Adrenal gland (tissue), 12 donors: ENCODE measurements around the gene NXNL2. TPM values are rescaled to one million over a fixed set of nuclear protein-coding genes. Genes with fewer than 3 reads are reported as not detected.

Source experiments
- DNase-seq, 7 donors: peaks; one replicate each; pipeline ENCODE4 v3.0.0-alpha.2; 2019 to 2020
- H3K27ac ChIP-seq, 5 donors: fragments of 200-600 bp; sonication (generic) in 4 of 5; 1 replicate in 3 of 5; 2 replicates in 2 of 5; pipeline versions ENCODE4 v1.5.1 to v1.8.0; 2016 to 2020; ENCODE audit warnings: mild to moderate bottlenecking in 1 of 5
- H3K27me3 ChIP-seq: fragments of 200-600 bp; 2 replicates; pipeline ENCODE4 v1.8.0; 2021
- H3K36me3 ChIP-seq, 2 donors: fragments of 200-600 bp; replicated peaks in 1 of 2; 1 replicate in 1 of 2; 2 replicates in 1 of 2; pipeline versions ENCODE4 v1.5.1 to v1.8.0; 2018 to 2022
- H3K4me1 ChIP-seq, 2 donors: fragments of 200-600 bp; replicated peaks in 1 of 2; 1 replicate in 1 of 2; 2 replicates in 1 of 2; pipeline versions ENCODE4 v1.5.1 to v1.8.0; 2018 to 2021
- H3K4me3 ChIP-seq, 4 donors: fragments of 200-600 bp; sonication (generic) in 3 of 4; one replicate each; pipeline ENCODE4 v1.5.1; 2016 to 2018
- H3K9me3 ChIP-seq, 3 donors: fragments of 200-600 bp; sonication (generic) in 1 of 3; replicated peaks in 1 of 3; 1 replicate in 2 of 3; 2 replicates in 1 of 3; pipeline versions ENCODE4 v1.5.1 to v1.8.0; 2016 to 2021
- CTCF ChIP-seq, 6 experiments: fragments of 450-650 bp in 4 of 6; fragments of 200-600 bp in 2 of 6; sonication (generic) in 1 of 6; IDR thresholded peaks; 1 replicate in 5 of 6; 2 replicates in 1 of 6; pipeline versions ENCODE4 v1.5.1 to v1.8.0; 2016 to 2021; ENCODE audit warnings: antibody characterized with exemption in 6 of 6, mild to moderate bottlenecking in 2 of 6, moderate library complexity in 1 of 6
- POLR2A ChIP-seq, 2 donors: fragments of 450-650 bp; IDR thresholded peaks; one replicate each; pipeline ENCODE4 v1.6.1; 2017; ENCODE audit warnings: antibody characterized with exemption in 2 of 2, mild to moderate bottlenecking in 2 of 2, moderate library complexity in 1 of 2
- WGBS, 4 donors: extraction: QIAGEN DNeasy Blood & Tissue Kit in 2 of 4; methylation state at CpG; one replicate each; pipeline versions ENCODE4 v1.1.5 to v1.1.7; 2013 to 2017; 5-methylcytosine and 5-hydroxymethylcytosine counted together
- intact Hi-C, 2 donors: fragments of 100-400 bp; cut with DNase I; formaldehyde crosslinking; loops; one replicate each; pipeline versions ENCODE4 v1.14.1 to v1.15.0; 2022 to 2023
- polyA plus RNA-seq, 3 donors: library from polyadenylated mRNA; stranded (reverse); fragments of 200-250 nt in 2 of 3; fragments of 350-450 nt in 1 of 3; fragmentation: Illumina TruSeq in 1 of 3; extraction: RNeasy Lipid Tissue Mini Kit (QIAGEN cat#74804) in 1 of 3; gene quantifications; one replicate each; pipeline ENCODE4 v1.2.3, GENCODE V29; 2013 to 2014
- total RNA-seq, 9 donors: library from RNA; depleted of rRNA in 4 of 9; stranded (reverse); fragments of >200 nt in 4 of 9; fragments of 120-200 nt in 1 of 9; fragmentation: NEBNext Ultra II Directional in 1 of 9; extraction: Animal tissue kit (Norgen Biotek cat#: 25700) in 1 of 9; gene quantifications; one replicate each; pipeline versions ENCODE4 v1.1.0 to v1.2.4, GENCODE V29; 2013 to 2023
- donor health status: healthy with polysubstance abuse.
- donor health status: Bipolar disorder and iron deficiency.
- donor health status: DM: yes; HTN: yes; CAD: no.
- donor health status: DM: no; HTN: no; CAD: no.
- donor health status: DM: no; HTN: no; CAD: no.
- donor health status: DM: yes; HTN: yes; CAD: no.

The NXNL2 gene
- total and polyA plus RNA-seq, 12 donors, result 0.20 to 0.57 (median 0.41) TPM; not detected in 8

GRCh38 chr9:88503845-88504764 lies 30.9 kb upstream of the NXNL2 start:
- intact Hi-C loops, result no loop called here
- TF ChIP-seq POLR2A (IDR thresholded peaks at IDR 0.05) (no peak), CTCF (IDR thresholded peaks at IDR 0.05) (no peak)
- no peak overlapping the region for H3K4me3 ChIP-seq
- H3K27me3 ChIP-seq, result no peaks in the 10 kb centered on the region
- no peak for DNase-seq
- no peaks in the 10 kb centered on the region for H3K36me3 ChIP-seq
- 94 to 98% (median 96%) methylated on average over 13 to 17 of the region's 17 CpGs for WGBS, 4 donors
- no peaks in the 10 kb centered on the region for H3K9me3 ChIP-seq
- peaks cover 0 to 1% of the 10 kb centered on the region in 2 donors for H3K4me1 ChIP-seq
- no peak overlapping the region for H3K27ac ChIP-seq

DNA sequence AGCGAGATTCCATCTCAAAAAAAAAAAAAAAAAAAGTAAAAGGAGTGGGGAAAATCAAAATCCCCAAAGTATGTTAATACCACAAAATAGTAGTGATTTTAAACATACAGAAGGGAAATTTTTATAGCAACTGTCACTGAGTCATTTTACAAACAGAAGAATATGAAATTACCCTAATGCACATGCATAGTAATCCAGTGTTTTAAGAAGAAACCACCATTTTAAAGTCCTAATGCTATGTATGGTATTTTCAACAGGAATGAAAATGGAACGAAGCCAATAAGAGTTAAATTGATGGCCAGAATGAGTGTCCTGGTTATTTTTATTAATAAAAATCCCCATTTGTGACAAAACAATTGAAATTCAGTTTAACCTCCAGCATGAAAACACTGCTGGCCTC lies 26.7 kb upstream of the NXNL2 start:
- 91 to 95% (median 94%) methylated on average over 1 to 2 of the region's 2 CpGs for WGBS, 4 donors
- intact Hi-C loops, result no loop called here
- no peaks in the 10 kb centered on the region for H3K36me3 ChIP-seq
- H3K27me3 ChIP-seq, result no peaks in the 10 kb centered on the region
- no peaks in the 10 kb centered on the region for H3K9me3 ChIP-seq
- no peaks in the 10 kb centered on the region for H3K4me1 ChIP-seq
- H3K4me3 ChIP-seq, result no peak overlapping the region
- no peak for TF ChIP-seq CTCF (IDR thresholded peaks at IDR 0.05)
- TF ChIP-seq POLR2A (IDR thresholded peaks at IDR 0.05), result no peak
- no peak overlapping the region for H3K27ac ChIP-seq
- DNase-seq, result no peak

DNA sequence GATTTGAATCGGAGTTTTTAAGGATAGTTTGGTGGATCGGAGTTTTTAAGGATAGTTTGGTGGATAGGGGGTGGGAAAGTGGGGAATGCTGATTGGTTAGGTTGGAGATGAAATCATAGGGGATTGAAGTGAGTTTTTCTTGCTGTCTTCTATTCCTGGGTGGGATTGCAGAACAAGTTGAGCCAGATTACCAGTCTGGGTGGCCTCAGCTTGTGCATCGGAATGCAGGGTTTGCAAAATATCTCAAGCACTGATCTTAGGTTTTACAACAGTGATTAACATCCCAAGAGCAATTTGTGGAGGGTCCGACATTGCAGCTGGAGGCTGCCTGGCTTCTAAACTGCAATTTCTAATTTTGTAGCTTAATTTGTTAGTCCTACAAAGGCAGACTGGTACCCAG lies 23.1 kb upstream of the NXNL2 start:
- 82 to 87% (median 83%) methylated on average over 4 of the region's 4 CpGs for WGBS, 4 donors
- TF ChIP-seq POLR2A (IDR thresholded peaks at IDR 0.05) (no peak), CTCF (IDR thresholded peaks at IDR 0.05) (no peak)
- no peak overlapping the region for H3K27ac ChIP-seq
- H3K4me3 ChIP-seq, result no peak overlapping the region
- H3K9me3 ChIP-seq, result no peaks in the 10 kb centered on the region
- H3K36me3 ChIP-seq, result no peaks in the 10 kb centered on the region
- intact Hi-C loops, result no loop called here
- no peaks in the 10 kb centered on the region for H3K27me3 ChIP-seq
- H3K4me1 ChIP-seq, result no peaks in the 10 kb centered on the region
- DNase-seq, result no peak

- H3K9me3 ChIP-seq, result no peaks in the 10 kb centered on the region
- intact Hi-C loops, result no loop called here
- H3K27ac ChIP-seq, result no peak overlapping the region
- no peaks in the 10 kb centered on the region for H3K27me3 ChIP-seq
- H3K36me3 ChIP-seq, result no peaks in the 10 kb centered on the region
- TF ChIP-seq POLR2A (IDR thresholded peaks at IDR 0.05) (no peak), CTCF (IDR thresholded peaks at IDR 0.05) (no peak)
- no peak overlapping the region for H3K4me3 ChIP-seq
- no peaks in the 10 kb centered on the region for H3K4me1 ChIP-seq
- no peak for DNase-seq
- WGBS, 4 donors, result 95 to 98% (median 96%) methylated on average over 6 of the region's 6 CpGs
Observed at GRCh38 chr9:88514247-88514646, 20.7 kb upstream of the NXNL2 start.
